Measurements from ENCODE around the gene LRRC23. TPM values are rescaled to one million over a fixed set of nuclear protein-coding genes. Genes with fewer than 3 reads are reported as not detected.

The LRRC23 gene
- polyA plus RNA-seq, 1 of the 3 experiments (the other 2 are of a cell fraction): 11.9 TPM

- Histone ChIP-seq H3K4me2 (peak overlapping the region; percentile 87), H3K4me3 (ENCODE audit: low read depth in 2 of 2, low read length in 1 of 2) (peak overlapping the region; percentile 44 to 63), H2AFZ (ENCODE audit: low read depth) (peak overlapping the region; percentile 98), H3K36me3 (replicated peaks in 1 of 2; ENCODE audit: control insufficient read depth in 1 of 2, insufficient read depth in 2 of 2, low read length in 1 of 2) (no peaks in the 10 kb centered on the region), H4K20me1 (ENCODE audit: insufficient read depth) (no peaks in the 10 kb centered on the region), H3K9me2 (no peaks in the 10 kb centered on the region), H3K9ac (peak overlapping the region; percentile 78), H3F3A (replicated peaks; ENCODE audit: insufficient read depth) (peaks cover 16% of the 10 kb centered on the region), H3K27ac (ENCODE audit: low read depth in 2 of 2, low read length in 1 of 2) (peak overlapping the region; percentile 89 to 96), H3K9me3 (no peaks in the 10 kb centered on the region), H3K4me1 (ENCODE audit: control insufficient read depth in 1 of 2, insufficient read depth in 2 of 2, low read depth in 1 of 2, low read length in 1 of 2) (peaks cover 6 to 9% of the 10 kb centered on the region in 2 experiments; a peak in 3 of 4 replicates), H3K27me3 (ENCODE audit: insufficient read depth) (no peaks in the 10 kb centered on the region), H3K79me2 (ENCODE audit: insufficient read depth) (no peaks in the 10 kb centered on the region)
- WGBS (ENCODE audit: low lambda C conversion rate): 11% methylated on average over 26 of the region's 68 CpGs
- ChIA-PET CTCF (interaction anchor here (0.6 to 4.6 kb wide), 34 partner anchors 9 to 311 kb away, joined by 3 to 122 read pairs (median 4); partner anchors contain the start of genes ENO2, LRRC23, SPSB2 and TPI1), POLR2A (interaction anchor here (0.7 to 1.7 kb wide), 16 partner anchors 9 to 202 kb away, joined by 3 to 24 read pairs (median 4); partner anchors contain the start of genes C12orf57, ENO2, LRRC23 and P3H3)
- peak; percentile 98 for DNase-seq
- no peak; the same call in 1 of the 2 replicates for TF ChIP-seq REST (IDR thresholded peaks at IDR 0.05; ENCODE audit: low read depth, low read length)
- peak; percentile 83 for TF ChIP-seq NRF1 (IDR thresholded peaks at IDR 0.05; ENCODE audit: low read depth, low read length)
- no peak for TF ChIP-seq MEF2A (IDR thresholded peaks at IDR 0.05; ENCODE audit: borderline replicate concordance, low read depth)
- peak; percentile 97 for TF ChIP-seq USF1 (IDR thresholded peaks at IDR 0.05; ENCODE audit: borderline replicate concordance, low read depth)
- peak; percentile 86 for TF ChIP-seq USF2 (IDR thresholded peaks at IDR 0.05; ENCODE audit: borderline replicate concordance, low read depth, low read length)
- no peak for TF ChIP-seq GABPA (IDR thresholded peaks at IDR 0.05; ENCODE audit: low read depth)
- no peak; the same call in 1 of the 2 replicates for TF ChIP-seq MAX (IDR thresholded peaks at IDR 0.05; ENCODE audit: low read depth)
- no peak for TF ChIP-seq ELF1 (IDR thresholded peaks at IDR 0.05)
- TF ChIP-seq CHD2 (IDR thresholded peaks at IDR 0.05; ENCODE audit: low read length, partially characterized antibody): peak; percentile 64
- no peak for TF ChIP-seq FOXJ3 (CRISPR knock-in tag; IDR thresholded peaks at IDR 0.05)
- TF ChIP-seq TCF12 (IDR thresholded peaks at IDR 0.05): no peak
- peak; percentile 79 for TF ChIP-seq CTCF (IDR thresholded peaks at IDR 0.05)
- TF ChIP-seq YY1 (IDR thresholded peaks at IDR 0.05; ENCODE audit: low read depth): no peak
- TF ChIP-seq POLR2AphosphoS5 (IDR thresholded peaks at IDR 0.05; ENCODE audit: low read depth, low read length): peak; percentile 89
- TF ChIP-seq RFX5 (IDR thresholded peaks at IDR 0.05; ENCODE audit: low read length): peak; percentile 50; the same call in 1 of the 2 replicates
- peak; percentile 58 for TF ChIP-seq RAD21 (IDR thresholded peaks at IDR 0.05; ENCODE audit: low read length)
- TF ChIP-seq IRF3 (IDR thresholded peaks at IDR 0.05; ENCODE audit: low read depth, low read length): no peak
- no peak for TF ChIP-seq ZBTB33 (IDR thresholded peaks at IDR 0.05; ENCODE audit: borderline replicate concordance, low read depth)
- peak; percentile 83 for TF ChIP-seq MXI1 (IDR thresholded peaks at IDR 0.05; ENCODE audit: low read depth, low read length)
- TF ChIP-seq FOXM1 (IDR thresholded peaks at IDR 0.05; ENCODE audit: low read depth): no peak
- TF ChIP-seq SMC3 (IDR thresholded peaks at IDR 0.05; ENCODE audit: low read depth, low read length): peak; percentile 62
Observed at GRCh38 chr12:6890789-6891645, 13.6 kb upstream of the LRRC23 start.
